ENCODE data around the gene RAD54L. TPM values are rescaled to one million over a fixed set of nuclear protein-coding genes. Genes with fewer than 3 reads are reported as not detected.

RAD54L gene
- total RNA-seq, 1 experiment from 2014 or later = 54.7 TPM

DNA sequence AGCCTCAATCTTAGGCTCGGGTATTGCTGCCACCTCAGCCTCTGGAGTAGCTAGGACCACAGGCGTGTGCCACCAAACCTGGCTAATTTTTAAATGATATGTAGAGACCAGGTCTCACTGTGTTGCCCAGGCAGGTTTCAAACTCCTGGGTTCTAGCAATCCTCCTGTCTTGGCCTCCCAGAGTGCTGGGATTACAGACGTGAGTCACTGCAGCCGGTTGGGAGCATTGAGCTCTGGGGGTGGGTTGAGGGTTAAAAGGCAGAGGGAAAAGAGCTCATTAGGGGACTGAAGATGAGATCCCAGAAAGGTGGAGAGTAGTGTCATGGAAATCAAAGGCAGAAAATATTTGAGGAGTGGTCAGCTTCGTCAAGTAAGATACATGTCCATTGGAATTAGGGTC lies 7.1 kb downstream of the RAD54L start (continued):
- TF ChIP-seq NFATC4 (CRISPR knock-in tag; IDR thresholded peaks at IDR 0.05) (no peak), TCF7 (CRISPR knock-in tag; IDR thresholded peaks at IDR 0.05; ENCODE audit: low read depth) (no peak), SMAD4 (CRISPR knock-in tag; IDR thresholded peaks at IDR 0.05) (no peak), HMGA2 (CRISPR knock-in tag; IDR thresholded peaks at IDR 0.05) (no peak), ZNF396 (CRISPR knock-in tag; IDR thresholded peaks at IDR 0.05; ENCODE audit: borderline replicate concordance) (no peak)
- TF ChIP-seq, protein P1, sequence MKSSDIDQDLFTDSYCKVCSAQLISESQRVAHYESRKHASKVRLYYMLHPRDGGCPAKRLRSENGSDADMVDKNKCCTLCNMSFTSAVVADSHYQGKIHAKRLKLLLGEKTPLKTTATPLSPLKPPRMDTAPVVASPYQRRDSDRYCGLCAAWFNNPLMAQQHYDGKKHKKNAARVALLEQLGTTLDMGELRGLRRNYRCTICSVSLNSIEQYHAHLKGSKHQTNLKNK (CRISPR knock-in tag; IDR thresholded peaks at IDR 0.05) = no peak
- TF ChIP-seq, protein P2, sequence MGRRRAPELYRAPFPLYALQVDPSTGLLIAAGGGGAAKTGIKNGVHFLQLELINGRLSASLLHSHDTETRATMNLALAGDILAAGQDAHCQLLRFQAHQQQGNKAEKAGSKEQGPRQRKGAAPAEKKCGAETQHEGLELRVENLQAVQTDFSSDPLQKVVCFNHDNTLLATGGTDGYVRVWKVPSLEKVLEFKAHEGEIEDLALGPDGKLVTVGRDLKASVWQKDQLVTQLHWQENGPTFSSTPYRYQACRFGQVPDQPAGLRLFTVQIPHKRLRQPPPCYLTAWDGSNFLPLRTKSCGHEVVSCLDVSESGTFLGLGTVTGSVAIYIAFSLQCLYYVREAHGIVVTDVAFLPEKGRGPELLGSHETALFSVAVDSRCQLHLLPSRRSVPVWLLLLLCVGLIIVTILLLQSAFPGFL (CRISPR knock-in tag; IDR thresholded peaks at IDR 0.05; ENCODE audit: borderline replicate concordance) = no peak
- TF ChIP-seq, protein P3, sequence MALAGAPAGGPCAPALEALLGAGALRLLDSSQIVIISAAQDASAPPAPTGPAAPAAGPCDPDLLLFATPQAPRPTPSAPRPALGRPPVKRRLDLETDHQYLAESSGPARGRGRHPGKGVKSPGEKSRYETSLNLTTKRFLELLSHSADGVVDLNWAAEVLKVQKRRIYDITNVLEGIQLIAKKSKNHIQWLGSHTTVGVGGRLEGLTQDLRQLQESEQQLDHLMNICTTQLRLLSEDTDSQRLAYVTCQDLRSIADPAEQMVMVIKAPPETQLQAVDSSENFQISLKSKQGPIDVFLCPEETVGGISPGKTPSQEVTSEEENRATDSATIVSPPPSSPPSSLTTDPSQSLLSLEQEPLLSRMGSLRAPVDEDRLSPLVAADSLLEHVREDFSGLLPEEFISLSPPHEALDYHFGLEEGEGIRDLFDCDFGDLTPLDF (CRISPR knock-in tag; IDR thresholded peaks at IDR 0.05) = no peak
- TF ChIP-seq, protein P4, sequence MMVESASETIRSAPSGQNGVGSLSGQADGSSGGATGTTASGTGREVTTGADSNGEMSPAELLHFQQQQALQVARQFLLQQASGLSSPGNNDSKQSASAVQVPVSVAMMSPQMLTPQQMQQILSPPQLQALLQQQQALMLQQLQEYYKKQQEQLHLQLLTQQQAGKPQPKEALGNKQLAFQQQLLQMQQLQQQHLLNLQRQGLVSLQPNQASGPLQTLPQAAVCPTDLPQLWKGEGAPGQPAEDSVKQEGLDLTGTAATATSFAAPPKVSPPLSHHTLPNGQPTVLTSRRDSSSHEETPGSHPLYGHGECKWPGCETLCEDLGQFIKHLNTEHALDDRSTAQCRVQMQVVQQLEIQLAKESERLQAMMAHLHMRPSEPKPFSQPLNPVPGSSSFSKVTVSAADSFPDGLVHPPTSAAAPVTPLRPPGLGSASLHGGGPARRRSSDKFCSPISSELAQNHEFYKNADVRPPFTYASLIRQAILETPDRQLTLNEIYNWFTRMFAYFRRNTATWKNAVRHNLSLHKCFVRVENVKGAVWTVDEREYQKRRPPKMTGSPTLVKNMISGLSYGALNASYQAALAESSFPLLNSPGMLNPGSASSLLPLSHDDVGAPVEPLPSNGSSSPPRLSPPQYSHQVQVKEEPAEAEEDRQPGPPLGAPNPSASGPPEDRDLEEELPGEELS (CRISPR knock-in tag; IDR thresholded peaks at IDR 0.05) = no peak

DNA sequence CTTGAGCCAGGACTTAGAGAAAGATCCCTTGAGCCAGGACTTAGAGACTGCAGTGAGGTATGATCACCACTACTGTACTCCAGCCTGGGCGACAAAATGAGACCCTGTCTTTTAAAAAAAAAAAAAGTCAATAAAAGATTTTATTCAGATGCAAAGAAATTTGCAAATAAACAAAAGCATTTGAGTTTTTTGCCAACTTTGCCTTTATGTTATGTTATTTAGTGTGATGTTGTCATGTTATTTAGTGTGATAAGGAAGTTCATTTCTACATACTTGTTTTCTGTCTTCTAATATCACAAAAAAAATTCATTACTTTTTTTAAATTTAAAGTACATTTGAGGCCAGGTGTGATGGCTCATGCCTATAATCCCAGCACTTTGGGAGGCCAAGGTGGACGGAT lies 9.0 kb downstream of the RAD54L start:
- Mint-ChIP-seq H3K4me1 (no peaks in the 10 kb centered on the region), H3K27me3 (ENCODE audit: low read depth) (no peaks in the 10 kb centered on the region), H3K9me3 (no peaks in the 10 kb centered on the region), H3K27ac (no peak overlapping the region), H3K36me3 (peaks cover 67% of the 10 kb centered on the region), H3K4me3 (no peak overlapping the region)
- DNase-seq (ENCODE audit: low spot score) (no peak), ATAC-seq (no peak)
- POLR2A ChIA-PET = interaction anchor here (0.7 kb wide), 1 partner anchor 10 kb away, joined by 9 read pairs; no protein-coding TSS in a partner anchor
- CTCF ChIA-PET = no interaction called here
- TF ChIP-seq MXD4 (CRISPR knock-in tag; IDR thresholded peaks at IDR 0.05; ENCODE audit: borderline replicate concordance) (no peak), ATF1 (CRISPR knock-in tag; IDR thresholded peaks at IDR 0.05) (no peak), SOX15 (CRISPR knock-in tag; IDR thresholded peaks at IDR 0.05) (no peak), IRF2 (CRISPR knock-in tag; IDR thresholded peaks at IDR 0.05; ENCODE audit: borderline replicate concordance, low read depth) (no peak), TEAD4 (CRISPR knock-in tag; IDR thresholded peaks at IDR 0.05) (no peak), TEAD1 (CRISPR knock-in tag; IDR thresholded peaks at IDR 0.05) (no peak)
- TF ChIP-seq, protein P5, sequence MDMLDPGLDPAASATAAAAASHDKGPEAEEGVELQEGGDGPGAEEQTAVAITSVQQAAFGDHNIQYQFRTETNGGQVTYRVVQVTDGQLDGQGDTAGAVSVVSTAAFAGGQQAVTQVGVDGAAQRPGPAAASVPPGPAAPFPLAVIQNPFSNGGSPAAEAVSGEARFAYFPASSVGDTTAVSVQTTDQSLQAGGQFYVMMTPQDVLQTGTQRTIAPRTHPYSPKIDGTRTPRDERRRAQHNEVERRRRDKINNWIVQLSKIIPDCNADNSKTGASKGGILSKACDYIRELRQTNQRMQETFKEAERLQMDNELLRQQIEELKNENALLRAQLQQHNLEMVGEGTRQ (CRISPR knock-in tag; IDR thresholded peaks at IDR 0.05) = no peak
- TF ChIP-seq, protein P6, sequence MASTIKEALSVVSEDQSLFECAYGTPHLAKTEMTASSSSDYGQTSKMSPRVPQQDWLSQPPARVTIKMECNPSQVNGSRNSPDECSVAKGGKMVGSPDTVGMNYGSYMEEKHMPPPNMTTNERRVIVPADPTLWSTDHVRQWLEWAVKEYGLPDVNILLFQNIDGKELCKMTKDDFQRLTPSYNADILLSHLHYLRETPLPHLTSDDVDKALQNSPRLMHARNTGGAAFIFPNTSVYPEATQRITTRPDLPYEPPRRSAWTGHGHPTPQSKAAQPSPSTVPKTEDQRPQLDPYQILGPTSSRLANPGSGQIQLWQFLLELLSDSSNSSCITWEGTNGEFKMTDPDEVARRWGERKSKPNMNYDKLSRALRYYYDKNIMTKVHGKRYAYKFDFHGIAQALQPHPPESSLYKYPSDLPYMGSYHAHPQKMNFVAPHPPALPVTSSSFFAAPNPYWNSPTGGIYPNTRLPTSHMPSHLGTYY (CRISPR knock-in tag; IDR thresholded peaks at IDR 0.05) = no peak
- TF ChIP-seq, protein P7, sequence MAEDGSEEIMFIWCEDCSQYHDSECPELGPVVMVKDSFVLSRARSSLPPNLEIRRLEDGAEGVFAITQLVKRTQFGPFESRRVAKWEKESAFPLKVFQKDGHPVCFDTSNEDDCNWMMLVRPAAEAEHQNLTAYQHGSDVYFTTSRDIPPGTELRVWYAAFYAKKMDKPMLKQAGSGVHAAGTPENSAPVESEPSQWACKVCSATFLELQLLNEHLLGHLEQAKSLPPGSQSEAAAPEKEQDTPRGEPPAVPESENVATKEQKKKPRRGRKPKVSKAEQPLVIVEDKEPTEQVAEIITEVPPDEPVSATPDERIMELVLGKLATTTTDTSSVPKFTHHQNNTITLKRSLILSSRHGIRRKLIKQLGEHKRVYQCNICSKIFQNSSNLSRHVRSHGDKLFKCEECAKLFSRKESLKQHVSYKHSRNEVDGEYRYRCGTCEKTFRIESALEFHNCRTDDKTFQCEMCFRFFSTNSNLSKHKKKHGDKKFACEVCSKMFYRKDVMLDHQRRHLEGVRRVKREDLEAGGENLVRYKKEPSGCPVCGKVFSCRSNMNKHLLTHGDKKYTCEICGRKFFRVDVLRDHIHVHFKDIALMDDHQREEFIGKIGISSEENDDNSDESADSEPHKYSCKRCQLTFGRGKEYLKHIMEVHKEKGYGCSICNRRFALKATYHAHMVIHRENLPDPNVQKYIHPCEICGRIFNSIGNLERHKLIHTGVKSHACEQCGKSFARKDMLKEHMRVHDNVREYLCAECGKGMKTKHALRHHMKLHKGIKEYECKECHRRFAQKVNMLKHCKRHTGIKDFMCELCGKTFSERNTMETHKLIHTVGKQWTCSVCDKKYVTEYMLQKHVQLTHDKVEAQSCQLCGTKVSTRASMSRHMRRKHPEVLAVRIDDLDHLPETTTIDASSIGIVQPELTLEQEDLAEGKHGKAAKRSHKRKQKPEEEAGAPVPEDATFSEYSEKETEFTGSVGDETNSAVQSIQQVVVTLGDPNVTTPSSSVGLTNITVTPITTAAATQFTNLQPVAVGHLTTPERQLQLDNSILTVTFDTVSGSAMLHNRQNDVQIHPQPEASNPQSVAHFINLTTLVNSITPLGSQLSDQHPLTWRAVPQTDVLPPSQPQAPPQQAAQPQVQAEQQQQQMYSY (CRISPR knock-in tag; IDR thresholded peaks at IDR 0.05) = no peak
- TF ChIP-seq, protein P8, sequence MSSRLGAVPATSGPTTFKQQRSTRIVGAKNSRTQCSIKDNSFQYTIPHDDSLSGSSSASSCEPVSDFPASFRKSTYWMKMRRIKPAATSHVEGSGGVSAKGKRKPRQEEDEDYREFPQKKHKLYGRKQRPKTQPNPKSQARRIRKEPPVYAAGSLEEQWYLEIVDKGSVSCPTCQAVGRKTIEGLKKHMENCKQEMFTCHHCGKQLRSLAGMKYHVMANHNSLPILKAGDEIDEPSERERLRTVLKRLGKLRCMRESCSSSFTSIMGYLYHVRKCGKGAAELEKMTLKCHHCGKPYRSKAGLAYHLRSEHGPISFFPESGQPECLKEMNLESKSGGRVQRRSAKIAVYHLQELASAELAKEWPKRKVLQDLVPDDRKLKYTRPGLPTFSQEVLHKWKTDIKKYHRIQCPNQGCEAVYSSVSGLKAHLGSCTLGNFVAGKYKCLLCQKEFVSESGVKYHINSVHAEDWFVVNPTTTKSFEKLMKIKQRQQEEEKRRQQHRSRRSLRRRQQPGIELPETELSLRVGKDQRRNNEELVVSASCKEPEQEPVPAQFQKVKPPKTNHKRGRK (CRISPR knock-in tag; IDR thresholded peaks at IDR 0.05; ENCODE audit: borderline replicate concordance) = no peak
- TF ChIP-seq, protein P3 (CRISPR knock-in tag; IDR thresholded peaks at IDR 0.05) = no peak
- TF ChIP-seq, protein P9, sequence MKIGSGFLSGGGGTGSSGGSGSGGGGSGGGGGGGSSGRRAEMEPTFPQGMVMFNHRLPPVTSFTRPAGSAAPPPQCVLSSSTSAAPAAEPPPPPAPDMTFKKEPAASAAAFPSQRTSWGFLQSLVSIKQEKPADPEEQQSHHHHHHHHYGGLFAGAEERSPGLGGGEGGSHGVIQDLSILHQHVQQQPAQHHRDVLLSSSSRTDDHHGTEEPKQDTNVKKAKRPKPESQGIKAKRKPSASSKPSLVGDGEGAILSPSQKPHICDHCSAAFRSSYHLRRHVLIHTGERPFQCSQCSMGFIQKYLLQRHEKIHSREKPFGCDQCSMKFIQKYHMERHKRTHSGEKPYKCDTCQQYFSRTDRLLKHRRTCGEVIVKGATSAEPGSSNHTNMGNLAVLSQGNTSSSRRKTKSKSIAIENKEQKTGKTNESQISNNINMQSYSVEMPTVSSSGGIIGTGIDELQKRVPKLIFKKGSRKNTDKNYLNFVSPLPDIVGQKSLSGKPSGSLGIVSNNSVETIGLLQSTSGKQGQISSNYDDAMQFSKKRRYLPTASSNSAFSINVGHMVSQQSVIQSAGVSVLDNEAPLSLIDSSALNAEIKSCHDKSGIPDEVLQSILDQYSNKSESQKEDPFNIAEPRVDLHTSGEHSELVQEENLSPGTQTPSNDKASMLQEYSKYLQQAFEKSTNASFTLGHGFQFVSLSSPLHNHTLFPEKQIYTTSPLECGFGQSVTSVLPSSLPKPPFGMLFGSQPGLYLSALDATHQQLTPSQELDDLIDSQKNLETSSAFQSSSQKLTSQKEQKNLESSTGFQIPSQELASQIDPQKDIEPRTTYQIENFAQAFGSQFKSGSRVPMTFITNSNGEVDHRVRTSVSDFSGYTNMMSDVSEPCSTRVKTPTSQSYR (CRISPR knock-in tag; IDR thresholded peaks at IDR 0.05) = no peak
